AG04450 (cell line): ENCODE data around the gene CAPN12. TPM values are rescaled to one million over a fixed set of nuclear protein-coding genes. Genes with fewer than 3 reads are reported as not detected.
"Not testable (repeated sequence)": the region's sequence is repeated elsewhere in the genome, so short reads cannot be mapped to it uniquely, and the experiment has no call there.

Source experiments
- CTCF ChIA-PET: fragments of 300-600, 350-600 bp; formaldehyde crosslinking; extraction: SDS; loops from one replicate; lab custom pipeline; 2022; ENCODE audit warnings: antibody characterized with exemption, inconsistent platforms; lab: Charles Lee
- POLR2A ChIA-PET: fragments of 350-600 bp; formaldehyde crosslinking; extraction: SDS; loops from one replicate; lab custom pipeline; 2021; ENCODE audit warnings: antibody characterized with exemption, inconsistent platforms; lab: Yijun Ruan, JAX
- DNase-seq: peaks from one replicate; pipeline ENCODE4 v3.0.0-alpha.2; 2011; ENCODE audit warnings: low read depth, low spot score
- H3K27ac ChIP-seq: one replicate; pipeline ENCODE4 v1.5.1; 2012; ENCODE audit warnings: low read depth, low read length, control low read depth
- H3K27me3 ChIP-seq: one replicate; pipeline ENCODE4 v1.6.0; 2012; ENCODE audit warnings: low read length; ENCODE audit not compliant: control insufficient read depth, insufficient read depth
- H3K4me3 ChIP-seq: 2 replicates; pipeline ENCODE4 v1.5.1; 2011; ENCODE audit warnings: mild to moderate bottlenecking, low read depth, low read length, control low read depth
- H3K9me3 ChIP-seq: 2 replicates; pipeline ENCODE4 v1.5.1; 2012; ENCODE audit warnings: low read length; ENCODE audit not compliant: control insufficient read depth, insufficient read depth
- CTCF ChIP-seq: IDR thresholded peaks from 2 replicates; pipeline ENCODE4 v1.5.1; 2011; ENCODE audit warnings: low read depth, low read length, control low read depth, inconsistent platforms
- polyA plus RNA-seq: library from polyadenylated mRNA; depleted of rRNA; stranded (reverse); fragments of >200 nt; gene quantifications from 2 replicates; pipeline ENCODE4 v1.2.3, GENCODE V29; 2011

CAPN12 gene
- polyA plus RNA-seq, 1 experiment, result 0.69 TPM

- Histone ChIP-seq H3K4me3 (no peak within 1 kb of the TSS), H3K27me3 (peaks cover 1% of the 10 kb centered on the region), H3K9me3 (peaks cover 3% of the 10 kb centered on the region; the same call in 1 of the 2 replicates), H3K27ac (no peak within 1 kb of the TSS)
- no peak for TF ChIP-seq CTCF
- DNase-seq, result no peak
- POLR2A ChIA-PET, result no interaction called here
- CTCF ChIA-PET, result no interaction called here
These were observed 29.3 kb upstream of the CAPN12 start, which contains the start of gene LGALS7 for GRCh38 chr19:38773469-38774177. TSS of gene LGALS7 (minus strand) at chr19:38773517. CDS start at chr19:38773492, 25 bp downstream.

- H3K4me3 ChIP-seq, POLR2A ChIA-PET, DNase-seq, H3K9me3 ChIP-seq, H3K27me3 ChIP-seq, H3K27ac ChIP-seq, CTCF ChIA-PET: not testable (repeated sequence)
These were observed 27.3 kb upstream of the CAPN12 start for GRCh38 chr19:38771569-38771968.

GRCh38 chr19:38770949-38771275 is 26.6 kb upstream of the CAPN12 start:
- H3K27me3 ChIP-seq, H3K9me3 ChIP-seq, DNase-seq, H3K27ac ChIP-seq, H3K4me3 ChIP-seq, CTCF ChIA-PET: not testable (repeated sequence)
- POLR2A ChIA-PET, result interaction anchor here (1.5 kb wide), 1 partner anchor 29 kb away, joined by 4 read pairs; no protein-coding TSS in a partner anchor

- ChIA-PET CTCF (interaction anchor here (0.8 to 1.8 kb wide), 9 partner anchors 9 to 160 kb away, joined by 3 to 10 read pairs (median 5); partner anchors contain the start of genes ECH1, MRPS12 and SARS2), POLR2A (interaction anchor here (1.2 to 1.5 kb wide), 2 partner anchors 29 to 61 kb away, joined by 3 to 4 read pairs; partner anchors contain the start of gene ECH1)
- H3K27ac ChIP-seq, H3K9me3 ChIP-seq, DNase-seq, H3K27me3 ChIP-seq, H3K4me3 ChIP-seq: not testable (repeated sequence)
These were observed 26.1 kb upstream of the CAPN12 start for GRCh38 chr19:38770228-38770948.

- Histone ChIP-seq H3K9me3 (peaks cover 3% of the 10 kb centered on the region; the same call in 1 of the 2 replicates), H3K27ac (no peak overlapping the region), H3K4me3 (no peak overlapping the region), H3K27me3 (no peaks in the 10 kb centered on the region)
- ChIA-PET CTCF (interaction anchor here (0.5 to 1.8 kb wide), 17 partner anchors 9 to 220 kb away, joined by 3 to 10 read pairs (median 4); partner anchors contain the start of genes ECH1, MRPS12, NFKBIB and SARS2), POLR2A (interaction anchor here (0.7 to 1.5 kb wide), 6 partner anchors 30 to 632 kb away, joined by 3 to 4 read pairs (median 3); partner anchors contain the start of gene ECH1)
- peak; percentile 16 for DNase-seq
- peak; percentile 62 for TF ChIP-seq CTCF
These were observed 25.4 kb upstream of the CAPN12 start for GRCh38 chr19:38769635-38770211.

GRCh38 chr19:38766276-38767047 is 22.2 kb upstream of the CAPN12 start:
- ChIA-PET POLR2A (no interaction called here), CTCF (interaction anchor here (0.9 kb wide), 1 partner anchor 37 kb away, joined by 3 read pairs; no protein-coding TSS in a partner anchor)
- Histone ChIP-seq H3K4me3 (no peak overlapping the region), H3K9me3 (peaks cover 3% of the 10 kb centered on the region; the same call in 1 of the 2 replicates), H3K27me3 (no peaks in the 10 kb centered on the region), H3K27ac (no peak overlapping the region)
- no peak for TF ChIP-seq CTCF
- DNase-seq, result no peak
